GM18861 (cell line): ENCODE data around the gene THAP11.
A peak's percentile ranks its signal among the peaks of the same experiment; 100 is the strongest.
"Not testable (repeated sequence)": the region's sequence is repeated elsewhere in the genome, so short reads cannot be mapped to it uniquely, and the experiment has no call there.

Source experiments
- ATAC-seq: cut with Tn5 transposase; IDR thresholded peaks from one replicate; pipeline ENCODE4 v1.9.1; 2021; ENCODE audit not compliant: unreplicated experiment

Gene THAP11

GRCh38 chr16:67861877-67862276 lies 19.8 kb downstream of the THAP11 start:
- ATAC-seq = no peak

GRCh38 chr16:67862623-67863583 lies 20.8 kb downstream of the THAP11 start:
- no peak for ATAC-seq

- ATAC-seq = not testable (repeated sequence)
Observed at GRCh38 chr16:67864044-67864443, 21.9 kb downstream of the THAP11 start.

- ATAC-seq = no peak
Observed at GRCh38 chr16:67864594-67864993, 22.5 kb downstream of the THAP11 start.

- ATAC-seq = no peak
Observed at GRCh38 chr16:67865318-67865717, 23.2 kb downstream of the THAP11 start.

- ATAC-seq = no peak
Observed at GRCh38 chr16:67868290-67868689, 26.2 kb downstream of the THAP11 start.

GRCh38 chr16:67869653-67870052 lies 27.5 kb downstream of the THAP11 start:
- ATAC-seq = no peak

GRCh38 chr16:67871256-67871655 lies 29.1 kb downstream of the THAP11 start:
- ATAC-seq = no peak

GRCh38 chr16:67872131-67872630 lies 30.1 kb downstream of the THAP11 start:
- ATAC-seq = no peak

GRCh38 chr16:67872631-67873434 lies 30.7 kb downstream of the THAP11 start, which contains the start of gene EDC4:
Gene EDC4 (plus strand): TSS chr16:67873052. CDS start chr16:67873262, 210 bp downstream.
- ATAC-seq = peak; percentile 61

GRCh38 chr16:67873435-67874370 lies 31.6 kb downstream of the THAP11 start:
- ATAC-seq = no peak

GRCh38 chr16:67874372-67874771 lies 32.3 kb downstream of the THAP11 start:
- ATAC-seq = no peak

- no peak for ATAC-seq
Observed at GRCh38 chr16:67877064-67877463, 34.9 kb downstream of the THAP11 start.

- ATAC-seq = no peak
Observed at GRCh38 chr16:67878232-67878631, 36.1 kb downstream of the THAP11 start.

GRCh38 chr16:67878846-67879245 lies 36.7 kb downstream of the THAP11 start:
- no peak for ATAC-seq

- ATAC-seq = no peak
Observed at GRCh38 chr16:67879462-67879861, 37.3 kb downstream of the THAP11 start.

GRCh38 chr16:67879936-67880335 lies 37.8 kb downstream of the THAP11 start:
- ATAC-seq = no peak

- no peak for ATAC-seq
Observed at GRCh38 chr16:67880584-67880983, 38.5 kb downstream of the THAP11 start.

- ATAC-seq = no peak
Observed at GRCh38 chr16:67881621-67882161, 39.6 kb downstream of the THAP11 start.
